Naive thymus-derived CD8-positive, alpha-beta T cell (primary cell): ENCODE results near the gene MARK1. TPM values are rescaled to one million over a fixed set of nuclear protein-coding genes. Genes with fewer than 3 reads are reported as not detected.

Experiments used
- ATAC-seq, 2 donors: fragments of 150-1000 bp; cut with Tn5 transposase in 1 of 2; sonication (Bioruptor Pico), chemical (Tn5 transposase) in 1 of 2; 1 replicate in 1 of 2; 2 replicates in 1 of 2; pipeline ENCODE4 v1.10.0; 2021; ENCODE audit warnings: mild to moderate bottlenecking in 2 of 2, moderate library complexity in 2 of 2
- POLR2A ChIA-PET: fragments of 350-600 bp; sonication (Branson Sonifier 250); formaldehyde crosslinking; loops from one replicate; lab custom pipeline; 2021; ENCODE audit warnings: antibody characterized with exemption; lab: Charles Lee
- DNase-seq, 10 donors: peaks; one replicate each; pipeline versions ENCODE4 v3.0.0 to v3.0.0-alpha.2; 2020 to 2022
- H3K27ac Mint-ChIP-seq, 10 donors: one replicate each; pipeline ENCODE4 v1.8.0; 2020 to 2022; ENCODE audit warnings: mild to moderate bottlenecking in 10 of 10, mixed read lengths in 10 of 10, moderate library complexity in 4 of 10, inconsistent platforms in 1 of 10
- H3K27me3 Mint-ChIP-seq, 5 donors: one replicate each; pipeline ENCODE4 v1.8.0; 2021 to 2022; ENCODE audit warnings: mixed read lengths in 5 of 5
- H3K36me3 Mint-ChIP-seq, 3 donors: one replicate each; pipeline ENCODE4 v1.8.0; 2020 to 2022; ENCODE audit warnings: mixed read lengths in 3 of 3, mild to moderate bottlenecking in 2 of 3, inconsistent platforms in 1 of 3
- H3K4me1 Mint-ChIP-seq, 4 donors: one replicate each; pipeline ENCODE4 v1.8.0; 2021 to 2022; ENCODE audit warnings: mixed read lengths in 4 of 4
- H3K4me3 Mint-ChIP-seq, 10 donors: one replicate each; pipeline ENCODE4 v1.8.0; 2020 to 2022; ENCODE audit warnings: mild to moderate bottlenecking in 10 of 10, mixed read lengths in 10 of 10, moderate library complexity in 6 of 10, inconsistent platforms in 1 of 10
- H3K9me3 Mint-ChIP-seq, 9 donors: one replicate each; pipeline ENCODE4 v1.8.0; 2020 to 2022; ENCODE audit warnings: mixed read lengths in 9 of 9, mild to moderate bottlenecking in 3 of 9, inconsistent platforms in 1 of 9, moderate library complexity in 1 of 9
- polyA plus RNA-seq, 3 donors: library from polyadenylated mRNA; unstranded; fragments of 300-500 nt; fragmentation: Illumina TruSeq; gene quantifications; one replicate each; pipeline ENCODE4 v1.2.3, GENCODE V29; 2021
- total RNA-seq, 8 experiments: library from RNA in 2 of 8; stranded (reverse) in 2 of 8; gene quantifications; one replicate each; pipeline ENCODE4 v1.2.3 and lab custom pipeline; 2021 to 2026

The MARK1 gene
- total and polyA plus RNA-seq, 5 experiments from 2014 or later, result not detected

- Mint-ChIP-seq H3K27ac (no peak overlapping the region), H3K4me1 (no peaks in the 10 kb centered on the region), H3K4me3 (no peak overlapping the region), H3K36me3 (no peaks in the 10 kb centered on the region), H3K9me3 (peaks cover 0 to 3% (median 0%) of the 10 kb centered on the region in 9 donors), H3K27me3 (peaks cover 10 to 42% (median 19%) of the 10 kb centered on the region in 5 donors)
- DNase-seq (no peak), ATAC-seq (no peak)
- POLR2A ChIA-PET, result no interaction called here
These were observed 17.0 kb downstream of the MARK1 start for GRCh38 chr1:220544901-220545303.

GRCh38 chr1:220550811-220551399 lies 23.0 kb downstream of the MARK1 start:
- Mint-ChIP-seq H3K27ac (no peak overlapping the region), H3K4me1 (no peaks in the 10 kb centered on the region), H3K4me3 (no peak overlapping the region), H3K27me3 (peaks cover 5 to 19% (median 14%) of the 10 kb centered on the region in 5 donors), H3K36me3 (no peaks in the 10 kb centered on the region), H3K9me3 (peaks cover 0 to 1% (median 0%) of the 10 kb centered on the region in 9 donors)
- POLR2A ChIA-PET, result no interaction called here
- ATAC-seq (no peak), DNase-seq (no peak)

GRCh38 chr1:220551718-220552117 lies 23.8 kb downstream of the MARK1 start:
- peaks cover 7 to 16% (median 16%) of the 10 kb centered on the region in 5 donors for H3K27me3 Mint-ChIP-seq
- no peaks in the 10 kb centered on the region for H3K36me3 Mint-ChIP-seq
- POLR2A ChIA-PET, result no interaction called here
- no peak overlapping the region for H3K4me3 Mint-ChIP-seq
- H3K27ac Mint-ChIP-seq, result no peak overlapping the region
- no peaks in the 10 kb centered on the region for H3K4me1 Mint-ChIP-seq
- H3K9me3 Mint-ChIP-seq, result peaks cover 0 to 1% (median 0%) of the 10 kb centered on the region in 9 donors
- ATAC-seq, result no peak
- no peak for DNase-seq

- no peak overlapping the region for H3K27ac Mint-ChIP-seq
- H3K9me3 Mint-ChIP-seq, result peaks cover 0 to 1% (median 0%) of the 10 kb centered on the region in 9 donors
- DNase-seq, result no peak
- H3K27me3 Mint-ChIP-seq, result peaks cover 9 to 21% (median 17%) of the 10 kb centered on the region in 5 donors
- ATAC-seq, result no peak
- POLR2A ChIA-PET, result no interaction called here
- H3K36me3 Mint-ChIP-seq, result no peaks in the 10 kb centered on the region
- H3K4me1 Mint-ChIP-seq, result no peaks in the 10 kb centered on the region
- H3K4me3 Mint-ChIP-seq, result no peak overlapping the region
These were observed 24.8 kb downstream of the MARK1 start for GRCh38 chr1:220552672-220553260.

GRCh38 chr1:220556641-220557040 lies 28.7 kb downstream of the MARK1 start:
- ATAC-seq, result no peak
- no peaks in the 10 kb centered on the region for H3K36me3 Mint-ChIP-seq
- no peak overlapping the region for H3K4me3 Mint-ChIP-seq
- no peaks in the 10 kb centered on the region for H3K4me1 Mint-ChIP-seq
- DNase-seq, result no peak
- peaks cover 8 to 21% (median 10%) of the 10 kb centered on the region in 5 donors for H3K27me3 Mint-ChIP-seq
- peaks cover 0 to 1% (median 0%) of the 10 kb centered on the region in 9 donors for H3K9me3 Mint-ChIP-seq
- POLR2A ChIA-PET, result no interaction called here
- H3K27ac Mint-ChIP-seq, result no peak overlapping the region

- Mint-ChIP-seq H3K36me3 (no peaks in the 10 kb centered on the region), H3K27ac (no peak overlapping the region), H3K4me3 (no peak overlapping the region), H3K4me1 (no peaks in the 10 kb centered on the region), H3K9me3 (no peaks in the 10 kb centered on the region), H3K27me3 (peaks cover 0 to 7% (median 7%) of the 10 kb centered on the region in 5 donors)
- POLR2A ChIA-PET, result no interaction called here
- no peak for ATAC-seq
- no peak for DNase-seq
These were observed 35.6 kb downstream of the MARK1 start for GRCh38 chr1:220563564-220563963.

GRCh38 chr1:220564216-220564615 lies 36.3 kb downstream of the MARK1 start:
- no peaks in the 10 kb centered on the region for H3K36me3 Mint-ChIP-seq
- peaks cover 0 to 8% (median 7%) of the 10 kb centered on the region in 5 donors for H3K27me3 Mint-ChIP-seq
- no peaks in the 10 kb centered on the region for H3K4me1 Mint-ChIP-seq
- no peak overlapping the region for H3K4me3 Mint-ChIP-seq
- POLR2A ChIA-PET, result no interaction called here
- DNase-seq (no peak), ATAC-seq (no peak)
- no peaks in the 10 kb centered on the region for H3K9me3 Mint-ChIP-seq
- no peak overlapping the region for H3K27ac Mint-ChIP-seq

GRCh38 chr1:220565670-220566069 lies 37.7 kb downstream of the MARK1 start:
- Mint-ChIP-seq H3K27ac (no peak overlapping the region), H3K36me3 (no peaks in the 10 kb centered on the region), H3K27me3 (peaks cover 0 to 8% (median 7%) of the 10 kb centered on the region in 5 donors), H3K9me3 (no peaks in the 10 kb centered on the region), H3K4me1 (no peaks in the 10 kb centered on the region), H3K4me3 (no peak overlapping the region)
- DNase-seq (no peak), ATAC-seq (no peak)
- POLR2A ChIA-PET, result no interaction called here

GRCh38 chr1:220566869-220567268 lies 38.9 kb downstream of the MARK1 start:
- Mint-ChIP-seq H3K27me3 (peaks cover 7 to 10% (median 10%) of the 10 kb centered on the region in 5 donors), H3K36me3 (peaks cover 0 to 4% (median 0%) of the 10 kb centered on the region in 3 donors), H3K27ac (no peak overlapping the region), H3K4me1 (no peaks in the 10 kb centered on the region), H3K9me3 (no peaks in the 10 kb centered on the region), H3K4me3 (no peak overlapping the region)
- POLR2A ChIA-PET, result no interaction called here
- ATAC-seq (no peak), DNase-seq (no peak)

- Mint-ChIP-seq H3K4me3 (no peak overlapping the region), H3K27ac (no peak overlapping the region), H3K9me3 (peaks cover 0 to 27% (median 13%) of the 10 kb centered on the region in 9 donors), H3K4me1 (no peaks in the 10 kb centered on the region), H3K27me3 (peaks cover 7 to 27% (median 9%) of the 10 kb centered on the region in 5 donors), H3K36me3 (peaks cover 0 to 19% (median 2%) of the 10 kb centered on the region in 3 donors)
- DNase-seq (no peak), ATAC-seq (no peak)
- POLR2A ChIA-PET, result no interaction called here
These were observed 44.5 kb downstream of the MARK1 start for GRCh38 chr1:220572416-220572815.

- DNase-seq, result no peak
- Mint-ChIP-seq H3K4me3 (no peak overlapping the region), H3K4me1 (no peaks in the 10 kb centered on the region), H3K27ac (no peak overlapping the region), H3K36me3 (peaks cover 0 to 19% (median 2%) of the 10 kb centered on the region in 3 donors), H3K9me3 (peaks cover 0 to 27% (median 13%) of the 10 kb centered on the region in 9 donors), H3K27me3 (peaks cover 6 to 30% (median 11%) of the 10 kb centered on the region in 5 donors)
- ATAC-seq, result no peak
- POLR2A ChIA-PET, result no interaction called here
These were observed 45.9 kb downstream of the MARK1 start for GRCh38 chr1:220573836-220574235.

GRCh38 chr1:220575718-220576497 lies 48.0 kb downstream of the MARK1 start:
- DNase-seq (no peak), ATAC-seq (no peak)
- Mint-ChIP-seq H3K9me3 (peaks cover 0 to 27% (median 13%) of the 10 kb centered on the region in 9 donors), H3K27me3 (peaks cover 6 to 29% (median 11%) of the 10 kb centered on the region in 5 donors), H3K4me3 (no peak overlapping the region), H3K36me3 (peaks cover 0 to 19% (median 2%) of the 10 kb centered on the region in 3 donors), H3K4me1 (no peaks in the 10 kb centered on the region), H3K27ac (peak overlapping the region in 1 of 10 donors; percentile 44)
- POLR2A ChIA-PET, result no interaction called here

- Mint-ChIP-seq H3K4me3 (no peak overlapping the region), H3K36me3 (peaks cover 0 to 14% (median 2%) of the 10 kb centered on the region in 3 donors), H3K4me1 (no peaks in the 10 kb centered on the region), H3K27ac (no peak overlapping the region), H3K27me3 (peaks cover 3 to 22% (median 8%) of the 10 kb centered on the region in 5 donors), H3K9me3 (peaks cover 0 to 24% (median 12%) of the 10 kb centered on the region in 9 donors)
- DNase-seq (no peak), ATAC-seq (no peak)
- POLR2A ChIA-PET, result no interaction called here
These were observed 50.0 kb downstream of the MARK1 start for GRCh38 chr1:220577926-220578325.
